C4-2B (cell line): ENCODE measurements around the gene SMIM24.

Experiments
- H3K27ac ChIP-seq: fragments of 450-650 bp; 2 replicates; pipeline ENCODE4 v1.5.1; 2017
- ZFX ChIP-seq: fragments of 450-650 bp; IDR thresholded peaks from 2 replicates; pipeline ENCODE4 v1.6.1; 2017
- TF ChIP-seq, protein P1 (sequence below): fragments of 450-650 bp; conservative IDR thresholded peaks from 2 replicates; pipeline ENCODE4 v1.5.1; 2017; ENCODE audit warnings: mild to moderate bottlenecking

Gene SMIM24

DNA sequence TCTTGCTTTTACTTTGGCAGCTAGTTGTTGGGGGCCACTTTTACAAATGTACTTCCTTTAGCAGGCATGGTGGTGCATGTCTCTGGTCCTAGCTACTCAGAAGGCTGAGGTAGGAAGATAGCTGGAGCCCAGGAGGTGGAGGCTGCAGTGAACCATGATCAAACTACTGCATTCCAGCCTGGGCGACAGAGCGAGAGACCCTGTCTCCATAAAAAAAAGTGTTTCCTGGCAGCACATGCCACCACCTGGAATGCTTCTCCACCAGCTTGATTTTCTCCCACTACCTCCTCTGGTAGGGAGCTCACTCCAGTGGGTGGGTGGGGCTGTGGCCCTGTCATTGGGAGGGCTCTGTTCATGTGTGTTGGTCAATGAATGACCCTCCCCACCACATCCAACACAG, 38.3 kb upstream of the SMIM24 start:
- TF ChIP-seq, protein P1, sequence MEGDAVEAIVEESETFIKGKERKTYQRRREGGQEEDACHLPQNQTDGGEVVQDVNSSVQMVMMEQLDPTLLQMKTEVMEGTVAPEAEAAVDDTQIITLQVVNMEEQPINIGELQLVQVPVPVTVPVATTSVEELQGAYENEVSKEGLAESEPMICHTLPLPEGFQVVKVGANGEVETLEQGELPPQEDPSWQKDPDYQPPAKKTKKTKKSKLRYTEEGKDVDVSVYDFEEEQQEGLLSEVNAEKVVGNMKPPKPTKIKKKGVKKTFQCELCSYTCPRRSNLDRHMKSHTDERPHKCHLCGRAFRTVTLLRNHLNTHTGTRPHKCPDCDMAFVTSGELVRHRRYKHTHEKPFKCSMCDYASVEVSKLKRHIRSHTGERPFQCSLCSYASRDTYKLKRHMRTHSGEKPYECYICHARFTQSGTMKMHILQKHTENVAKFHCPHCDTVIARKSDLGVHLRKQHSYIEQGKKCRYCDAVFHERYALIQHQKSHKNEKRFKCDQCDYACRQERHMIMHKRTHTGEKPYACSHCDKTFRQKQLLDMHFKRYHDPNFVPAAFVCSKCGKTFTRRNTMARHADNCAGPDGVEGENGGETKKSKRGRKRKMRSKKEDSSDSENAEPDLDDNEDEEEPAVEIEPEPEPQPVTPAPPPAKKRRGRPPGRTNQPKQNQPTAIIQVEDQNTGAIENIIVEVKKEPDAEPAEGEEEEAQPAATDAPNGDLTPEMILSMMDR, result no peak
- TF ChIP-seq ZFX, result no peak
- no peak overlapping the region for H3K27ac ChIP-seq

DNA sequence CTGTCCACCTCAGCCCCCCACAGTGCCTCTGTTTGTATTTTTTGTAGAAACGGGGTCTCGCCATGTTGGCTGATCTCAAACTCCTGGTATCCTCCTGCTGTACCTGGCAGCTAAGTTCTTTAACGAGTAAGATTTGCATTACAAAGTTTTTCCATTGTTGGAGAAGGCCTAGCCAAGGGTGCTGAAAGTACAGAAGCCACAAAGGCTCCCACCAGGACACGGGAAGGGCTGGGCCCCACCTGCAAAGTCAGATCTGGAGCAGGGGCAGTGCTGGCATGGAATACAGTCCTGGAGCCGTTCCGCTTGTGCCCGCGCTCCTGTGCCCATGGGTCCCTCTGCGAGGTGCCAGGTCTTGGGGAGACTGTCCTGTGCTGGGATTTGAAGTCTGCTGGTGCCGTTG, 37.9 kb upstream of the SMIM24 start:
- TF ChIP-seq, protein P1, result no peak
- no peak for TF ChIP-seq ZFX
- no peak overlapping the region for H3K27ac ChIP-seq

DNA sequence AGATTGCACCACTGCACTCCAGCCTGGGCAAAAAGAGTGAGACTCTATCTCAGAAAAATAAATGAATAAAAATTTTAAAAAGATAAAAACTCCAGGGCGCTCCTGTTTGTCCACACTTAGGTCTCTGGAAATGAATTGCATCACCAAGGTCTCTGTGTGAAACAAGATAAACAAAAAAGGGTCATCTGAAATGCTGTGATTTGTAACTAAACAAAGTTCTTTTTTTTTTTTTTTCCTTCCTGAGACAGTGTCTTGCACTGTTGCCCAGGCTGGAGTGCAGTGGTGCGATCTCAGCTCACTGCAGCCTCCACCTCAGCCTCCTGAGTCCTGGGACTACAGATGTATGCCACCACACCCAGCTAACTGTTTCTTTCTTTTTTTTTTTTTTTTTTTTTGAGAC, 37.3 kb upstream of the SMIM24 start:
- no peak overlapping the region for H3K27ac ChIP-seq
- TF ChIP-seq ZFX, result no peak
- TF ChIP-seq, protein P1, result no peak

DNA sequence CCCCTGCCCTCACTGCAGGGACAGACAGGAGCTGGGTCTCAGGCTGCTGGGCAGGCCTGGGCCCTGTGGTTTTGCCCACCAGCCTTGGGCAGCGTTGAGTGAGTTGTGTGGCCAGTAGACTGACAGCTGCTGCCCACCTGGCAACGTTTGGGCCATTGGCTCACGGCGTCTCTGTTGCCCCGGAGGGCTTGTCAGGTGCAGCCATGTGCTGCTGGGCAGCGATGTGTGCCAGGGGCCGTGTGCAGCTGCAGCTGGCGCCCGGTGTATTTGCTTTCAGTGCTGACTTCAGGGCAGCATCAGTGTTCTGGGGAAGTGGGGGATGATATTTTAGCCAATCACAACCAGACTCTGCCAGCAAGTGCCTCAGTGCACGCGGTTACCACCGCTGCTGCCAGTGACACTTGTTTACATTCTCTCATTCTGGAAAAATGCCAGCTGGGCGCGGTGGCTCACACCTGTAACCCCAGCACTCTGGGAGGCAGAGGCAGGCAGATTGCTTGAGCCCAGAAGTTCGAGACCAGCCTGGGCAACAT, 36.4 kb upstream of the SMIM24 start:
- no peak for TF ChIP-seq ZFX
- TF ChIP-seq, protein P1, result no peak
- 0 out of 2 replicates have a peak overlapping the region, but pooled peaks have one; percentile 5 for H3K27ac ChIP-seq

DNA sequence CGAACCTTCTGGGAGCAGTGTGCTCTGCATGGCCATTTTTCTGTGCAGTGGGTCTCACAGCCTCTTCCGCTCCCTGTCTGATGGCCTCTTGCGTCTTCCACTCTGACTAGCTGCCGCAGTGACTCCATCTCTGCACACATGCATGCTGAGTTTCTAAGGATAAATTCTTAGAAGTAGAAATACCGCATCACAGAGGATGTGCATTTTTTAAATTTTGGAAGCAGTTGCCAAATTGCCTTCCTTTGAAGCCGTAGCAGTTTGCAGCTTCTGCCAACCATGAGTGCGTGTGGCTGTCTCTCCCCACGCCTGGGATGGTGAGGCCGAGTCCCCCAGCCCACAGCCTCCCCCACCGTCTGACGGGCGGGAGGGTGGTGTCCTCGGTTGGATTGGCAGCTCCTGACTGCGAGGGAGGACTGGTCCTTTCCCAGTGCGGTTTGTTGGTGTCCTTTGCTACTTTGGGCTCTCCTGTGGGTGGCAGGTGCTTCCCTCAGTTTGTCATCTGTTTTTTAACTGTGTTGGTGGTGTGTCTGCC, 35.6 kb upstream of the SMIM24 start:
- H3K27ac ChIP-seq, result no peak overlapping the region
- no peak for TF ChIP-seq ZFX
- TF ChIP-seq, protein P1, result no peak

DNA sequence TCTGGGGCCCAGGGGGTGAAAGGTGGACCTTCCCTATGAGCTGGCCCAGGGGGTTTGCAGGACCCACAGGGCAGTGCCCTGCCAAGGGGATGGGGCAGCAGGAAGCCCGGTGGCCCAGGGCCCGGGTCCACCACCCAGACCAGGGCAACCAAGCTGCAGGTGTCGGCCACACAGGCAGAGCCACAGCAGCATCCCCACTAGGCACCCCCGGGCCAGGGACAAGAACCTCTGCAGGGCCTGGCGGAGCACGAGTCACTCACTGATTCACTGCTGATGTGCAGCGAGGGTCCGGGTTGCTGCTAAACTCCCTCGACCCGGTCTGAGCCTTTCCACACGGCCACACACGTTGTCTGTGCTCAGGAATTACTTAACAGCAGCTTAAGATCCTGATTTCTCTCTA, 34.6 kb upstream of the SMIM24 start:
- no peak overlapping the region for H3K27ac ChIP-seq
- TF ChIP-seq ZFX, result no peak
- TF ChIP-seq, protein P1, result no peak

DNA sequence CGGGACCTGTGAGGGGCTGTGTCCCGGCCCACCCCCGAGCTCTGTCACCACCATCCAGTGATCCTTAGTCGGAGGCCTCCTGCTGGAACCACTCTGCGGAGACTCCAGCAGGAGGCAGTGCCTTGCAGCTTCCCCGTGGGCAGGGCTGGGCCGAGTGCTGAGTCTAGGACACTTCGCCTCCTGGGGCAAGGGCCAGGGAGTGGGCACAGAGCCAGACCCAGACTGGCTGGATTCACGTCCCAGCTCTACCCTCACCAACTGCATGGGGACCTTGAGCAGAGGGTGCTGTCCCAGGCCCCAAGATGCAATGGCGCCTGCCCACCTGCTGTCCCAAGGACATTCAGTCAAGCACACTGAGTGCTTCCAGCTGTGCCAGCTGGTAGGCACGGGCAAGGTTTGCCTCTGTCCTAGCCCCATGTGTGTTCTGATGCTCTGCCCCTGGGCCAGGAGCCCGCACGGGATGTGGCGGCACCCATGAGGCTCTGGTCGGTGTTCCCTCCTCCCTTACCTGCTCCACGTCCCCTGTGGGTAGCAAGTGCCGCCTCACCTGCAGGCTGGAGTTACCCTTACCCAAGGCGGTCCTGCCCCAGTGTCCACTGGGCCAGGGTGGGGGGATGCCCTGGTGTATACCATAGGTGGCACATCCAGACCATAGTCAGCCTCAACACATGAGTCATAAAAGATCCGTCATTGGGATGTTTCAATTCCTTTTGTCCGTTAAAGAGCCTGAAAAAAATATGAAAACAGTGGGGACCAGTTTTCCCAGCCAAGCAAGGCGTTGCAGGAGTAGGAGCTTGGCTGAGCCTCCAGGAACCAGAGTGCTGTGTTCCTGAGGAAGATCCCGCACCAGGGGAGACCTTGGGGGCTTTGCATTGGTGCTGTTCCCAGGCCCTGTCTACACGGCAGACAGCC, 33.2 kb upstream of the SMIM24 start:
- no peak overlapping the region for H3K27ac ChIP-seq
- TF ChIP-seq ZFX, result no peak
- TF ChIP-seq, protein P1, result no peak
